T-helper 2 cell (primary cell): ENCODE data around the gene CEACAM6.
"Not testable (repeated sequence)": the region's sequence is repeated elsewhere in the genome, so short reads cannot be mapped to it uniquely, and the experiment has no call there.

Experiments
- DNase-seq, 5 experiments: peaks; one replicate each; pipeline versions ENCODE4 v3.0.0 to v3.0.0-alpha.2; 2012 to 2022

CEACAM6 gene

GRCh38 chr19:41748012-41748411 is 7.3 kb upstream of the CEACAM6 start:
- no peak for DNase-seq

- not testable (repeated sequence) for DNase-seq
Measured at GRCh38 chr19:41750248-41751134, 4.8 kb upstream of the CEACAM6 start.

GRCh38 chr19:41753159-41753558 is 2.2 kb upstream of the CEACAM6 start:
- peak; percentile 16 to 67 (median 59) for DNase-seq

GRCh38 chr19:41753936-41754529 is 1.3 kb upstream of the CEACAM6 start:
- peak in 4 of 5 experiments; percentile 20 to 59 (median 55) for DNase-seq

GRCh38 chr19:41758846-41759245 is 3.5 kb downstream of the CEACAM6 start:
- DNase-seq, result no peak

- DNase-seq, result no peak
Measured at GRCh38 chr19:41767115-41767514, 11.8 kb downstream of the CEACAM6 start.

- DNase-seq, result not testable (repeated sequence)
Measured at GRCh38 chr19:41768105-41768504, 12.8 kb downstream of the CEACAM6 start.

GRCh38 chr19:41769608-41770007 is 14.3 kb downstream of the CEACAM6 start:
- no peak for DNase-seq

GRCh38 chr19:41771410-41771809 is 16.1 kb downstream of the CEACAM6 start:
- no peak for DNase-seq

- DNase-seq, result peak in 4 of 5 experiments; percentile 13 to 50 (median 37)
Measured at GRCh38 chr19:41774515-41774980, 19.2 kb downstream of the CEACAM6 start.

GRCh38 chr19:41776700-41777099 is 21.4 kb downstream of the CEACAM6 start:
- no peak for DNase-seq

- DNase-seq, result no peak
Measured at GRCh38 chr19:41783612-41784011, 28.3 kb downstream of the CEACAM6 start.

GRCh38 chr19:41784312-41784711 is 29.0 kb downstream of the CEACAM6 start:
- no peak for DNase-seq

GRCh38 chr19:41784743-41785142 is 29.4 kb downstream of the CEACAM6 start:
- DNase-seq, result peak in 1 of 5 experiments; percentile 12

GRCh38 chr19:41785653-41786052 is 30.3 kb downstream of the CEACAM6 start:
- peak; percentile 24 to 80 (median 48) for DNase-seq

GRCh38 chr19:41787055-41787454 is 31.7 kb downstream of the CEACAM6 start:
- DNase-seq, result no peak

GRCh38 chr19:41788518-41788917 is 33.2 kb downstream of the CEACAM6 start:
- DNase-seq, result not testable (repeated sequence)

- DNase-seq, result not testable (repeated sequence)
Measured at GRCh38 chr19:41789053-41789452, 33.7 kb downstream of the CEACAM6 start.

- DNase-seq, result peak in 3 of 5 experiments; percentile 18 to 49 (median 29)
Measured at GRCh38 chr19:41792513-41793413, 37.4 kb downstream of the CEACAM6 start.

- no peak for DNase-seq
Measured at GRCh38 chr19:41793414-41793727, 38.0 kb downstream of the CEACAM6 start.

- peak in 4 of 5 experiments; percentile 19 to 52 (median 42) for DNase-seq
Measured at GRCh38 chr19:41795031-41795461, 39.7 kb downstream of the CEACAM6 start.

- DNase-seq, result no peak
Measured at GRCh38 chr19:41796362-41796761, 41.0 kb downstream of the CEACAM6 start, which contains the start of gene CEACAM3. Gene CEACAM3, plus strand, starts transcription at chr19:41796587. Its CDS starts 91 bp downstream, at chr19:41796678.

- DNase-seq, result no peak
Measured at GRCh38 chr19:41796901-41797300, 41.6 kb downstream of the CEACAM6 start.
